Spleen (tissue), 11 donors: ENCODE measurements around the gene MINAR1. TPM values are rescaled to one million over a fixed set of nuclear protein-coding genes. Genes with fewer than 3 reads are reported as not detected.

Source experiments
- DNase-seq: peaks from one replicate; pipeline ENCODE4 v3.0.0-alpha.2; 2020
- H3K27ac ChIP-seq, 8 donors: fragments of 200-600 bp; sonication (generic) in 7 of 8; 1 replicate in 4 of 8; 2 replicates in 4 of 8; pipeline versions ENCODE4 v1.5.0 to v1.8.0; 2016 to 2021; ENCODE audit warnings: inconsistent platforms in 4 of 8, mild to moderate bottlenecking in 4 of 8, moderate library complexity in 1 of 8
- H3K27me3 ChIP-seq, 7 donors: fragments of 200-600 bp; sonication (generic) in 6 of 7; replicated peaks in 1 of 7; 1 replicate in 4 of 7; 2 replicates in 3 of 7; pipeline versions ENCODE4 v1.5.0 to v1.8.0; 2016 to 2021; ENCODE audit warnings: inconsistent platforms in 3 of 7, mild to moderate bottlenecking in 1 of 7
- H3K36me3 ChIP-seq, 6 donors: fragments of 200-600 bp; sonication (generic) in 5 of 6; 1 replicate in 4 of 6; 2 replicates in 2 of 6; pipeline versions ENCODE4 v1.5.0 to v1.8.0; 2016 to 2021; ENCODE audit warnings: inconsistent platforms in 2 of 6
- H3K4me1 ChIP-seq, 6 donors: fragments of 200-600 bp; sonication (generic) in 5 of 6; 1 replicate in 3 of 6; 2 replicates in 3 of 6; pipeline versions ENCODE4 v1.5.0 to v1.8.0; 2016 to 2021; ENCODE audit warnings: inconsistent platforms in 3 of 6
- H3K4me3 ChIP-seq, 8 donors: fragments of 200-600 bp; sonication (generic) in 7 of 8; 1 replicate in 4 of 8; 2 replicates in 4 of 8; pipeline versions ENCODE4 v1.5.0 to v1.8.0; 2016 to 2021; ENCODE audit warnings: inconsistent platforms in 4 of 8, mild to moderate bottlenecking in 4 of 8, moderate library complexity in 2 of 8
- H3K9me3 ChIP-seq, 8 donors: fragments of 200-600 bp; sonication (generic) in 7 of 8; 1 replicate in 4 of 8; 2 replicates in 4 of 8; pipeline versions ENCODE4 v1.5.0 to v1.8.0; 2016 to 2021; ENCODE audit warnings: inconsistent platforms in 4 of 8
- POLR2A ChIP-seq, 3 donors: fragments of 450-650 bp; IDR thresholded peaks; one replicate each; pipeline ENCODE4 v1.5.1; 2017; ENCODE audit warnings: antibody characterized with exemption in 3 of 3, mild to moderate bottlenecking in 1 of 3
- POLR2AphosphoS5 ChIP-seq, 3 donors: sonication (generic); formaldehyde crosslinking; IDR thresholded peaks; one replicate each; pipeline ENCODE4 v1.5.1; 2017; ENCODE audit warnings: antibody characterized with exemption in 3 of 3
- WGBS, 5 donors: extraction: QIAGEN DNeasy Blood & Tissue Kit in 3 of 5; methylation state at CpG; one replicate each; pipeline versions ENCODE4 v1.1.5 to v1.1.7; 2013 to 2018; 5-methylcytosine and 5-hydroxymethylcytosine counted together
- intact Hi-C: fragments of 100-400 bp; cut with DNase I; formaldehyde crosslinking; loops from one replicate; pipeline ENCODE4 v1.15.0; 2023; ENCODE audit warnings: low total_unique reads
- polyA plus RNA-seq, 3 donors: library from polyadenylated mRNA; stranded (reverse); fragments of 200-250 nt; gene quantifications; one replicate each; pipeline ENCODE4 v1.2.1, GENCODE V29; 2013
- total RNA-seq, 7 donors: library from RNA; depleted of rRNA in 3 of 7; stranded (reverse); fragments of >200 nt in 3 of 7; fragmentation: NEBNext Ultra II Directional in 4 of 7; extraction: Animal tissue kit (Norgen Biotek cat#: 25700) in 4 of 7; gene quantifications; one replicate each; pipeline versions ENCODE4 v1.1.0 to v1.2.1, GENCODE V29; 2016 to 2021
- TF ChIP-seq, protein P1 (sequence below), 11 experiments: fragments of 200-600 bp in 7 of 11; fragments of 450-650 bp in 4 of 11; sonication (generic) in 4 of 11; IDR thresholded peaks in 8 of 11; conservative IDR thresholded peaks in 3 of 11; 1 replicate in 7 of 11; 2 replicates in 4 of 11; pipeline versions ENCODE4 v1.4.0 to v1.8.0; 2016 to 2021; ENCODE audit warnings: antibody characterized with exemption in 11 of 11, inconsistent platforms in 4 of 11, mild to moderate bottlenecking in 1 of 11
- donor health status: healthy with polysubstance abuse.
- donor health status: DM: no; HTN: no; CAD: no; lungs with moderate emphysema.
- donor health status: DM: no; HTN: no; CAD: no.
- donor health status: Bipolar disorder and iron deficiency.
- donor health status: healthy.
- donor health status: DM: no; HTN: no; CAD: no.
- donor health status: DM: yes; HTN: yes; CAD: no.

Gene MINAR1
- total and polyA plus RNA-seq, 10 donors, result 0.15 to 1.6 (median 0.73) TPM

DNA sequence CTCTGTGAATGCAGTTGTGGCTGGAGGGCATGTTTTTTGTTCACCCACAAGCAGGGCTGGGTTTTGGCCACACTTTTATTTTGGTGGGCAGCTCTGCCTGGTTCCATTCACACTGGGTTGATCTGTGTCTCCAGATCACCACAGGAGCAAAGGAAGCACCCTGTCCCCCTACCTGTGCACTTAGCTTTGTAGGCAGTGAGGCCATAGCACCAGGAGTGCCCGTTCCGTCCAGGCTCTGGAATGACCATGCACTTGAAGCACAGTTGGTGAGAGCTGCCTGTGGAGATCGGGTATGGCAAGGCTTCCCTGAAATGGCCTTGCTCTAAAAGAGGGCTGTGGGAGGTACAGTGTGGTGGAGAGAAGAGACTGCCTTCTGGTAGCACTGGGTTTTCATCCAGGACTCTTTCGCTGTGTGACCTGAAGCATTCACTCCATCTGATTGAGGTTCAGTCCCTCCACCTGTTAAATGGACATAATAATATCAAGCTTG is 31.7 kb downstream of the MINAR1 start:
- Histone ChIP-seq H3K27me3 (no peaks in the 10 kb centered on the region), H3K4me1 (no peaks in the 10 kb centered on the region), H3K4me3 (no peak overlapping the region), H3K9me3 (no peaks in the 10 kb centered on the region), H3K36me3 (no peaks in the 10 kb centered on the region), H3K27ac (no peak overlapping the region)
- no peak for DNase-seq
- intact Hi-C loops, result no loop called here
- no peak for TF ChIP-seq POLR2A (IDR thresholded peaks at IDR 0.05)
- TF ChIP-seq, protein P1, sequence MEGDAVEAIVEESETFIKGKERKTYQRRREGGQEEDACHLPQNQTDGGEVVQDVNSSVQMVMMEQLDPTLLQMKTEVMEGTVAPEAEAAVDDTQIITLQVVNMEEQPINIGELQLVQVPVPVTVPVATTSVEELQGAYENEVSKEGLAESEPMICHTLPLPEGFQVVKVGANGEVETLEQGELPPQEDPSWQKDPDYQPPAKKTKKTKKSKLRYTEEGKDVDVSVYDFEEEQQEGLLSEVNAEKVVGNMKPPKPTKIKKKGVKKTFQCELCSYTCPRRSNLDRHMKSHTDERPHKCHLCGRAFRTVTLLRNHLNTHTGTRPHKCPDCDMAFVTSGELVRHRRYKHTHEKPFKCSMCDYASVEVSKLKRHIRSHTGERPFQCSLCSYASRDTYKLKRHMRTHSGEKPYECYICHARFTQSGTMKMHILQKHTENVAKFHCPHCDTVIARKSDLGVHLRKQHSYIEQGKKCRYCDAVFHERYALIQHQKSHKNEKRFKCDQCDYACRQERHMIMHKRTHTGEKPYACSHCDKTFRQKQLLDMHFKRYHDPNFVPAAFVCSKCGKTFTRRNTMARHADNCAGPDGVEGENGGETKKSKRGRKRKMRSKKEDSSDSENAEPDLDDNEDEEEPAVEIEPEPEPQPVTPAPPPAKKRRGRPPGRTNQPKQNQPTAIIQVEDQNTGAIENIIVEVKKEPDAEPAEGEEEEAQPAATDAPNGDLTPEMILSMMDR (IDR thresholded peaks at IDR 0.05 in 8 of 11, conservative IDR thresholded peaks at IDR 0.05 in 3 of 11), result no peak
- TF ChIP-seq POLR2AphosphoS5 (IDR thresholded peaks at IDR 0.05), result no peak
- 79 to 88% (median 87%) methylated on average over 4 of the region's 4 CpGs for WGBS, 5 donors

GRCh38 chr15:79466488-79466887 is 34.4 kb downstream of the MINAR1 start:
- H3K36me3 ChIP-seq, result no peaks in the 10 kb centered on the region
- no peak overlapping the region for H3K27ac ChIP-seq
- no peak overlapping the region for H3K4me3 ChIP-seq
- H3K9me3 ChIP-seq, result no peaks in the 10 kb centered on the region
- intact Hi-C loops, result no loop called here
- DNase-seq, result no peak
- WGBS, 5 donors, result 82 to 94% (median 87%) methylated on average over 3 of the region's 3 CpGs
- H3K27me3 ChIP-seq, result no peaks in the 10 kb centered on the region
- no peaks in the 10 kb centered on the region for H3K4me1 ChIP-seq
- TF ChIP-seq POLR2A (IDR thresholded peaks at IDR 0.05) (no peak), POLR2AphosphoS5 (IDR thresholded peaks at IDR 0.05) (no peak)
- TF ChIP-seq, protein P1 (IDR thresholded peaks at IDR 0.05 in 8 of 11, conservative IDR thresholded peaks at IDR 0.05 in 3 of 11), result no peak

DNA sequence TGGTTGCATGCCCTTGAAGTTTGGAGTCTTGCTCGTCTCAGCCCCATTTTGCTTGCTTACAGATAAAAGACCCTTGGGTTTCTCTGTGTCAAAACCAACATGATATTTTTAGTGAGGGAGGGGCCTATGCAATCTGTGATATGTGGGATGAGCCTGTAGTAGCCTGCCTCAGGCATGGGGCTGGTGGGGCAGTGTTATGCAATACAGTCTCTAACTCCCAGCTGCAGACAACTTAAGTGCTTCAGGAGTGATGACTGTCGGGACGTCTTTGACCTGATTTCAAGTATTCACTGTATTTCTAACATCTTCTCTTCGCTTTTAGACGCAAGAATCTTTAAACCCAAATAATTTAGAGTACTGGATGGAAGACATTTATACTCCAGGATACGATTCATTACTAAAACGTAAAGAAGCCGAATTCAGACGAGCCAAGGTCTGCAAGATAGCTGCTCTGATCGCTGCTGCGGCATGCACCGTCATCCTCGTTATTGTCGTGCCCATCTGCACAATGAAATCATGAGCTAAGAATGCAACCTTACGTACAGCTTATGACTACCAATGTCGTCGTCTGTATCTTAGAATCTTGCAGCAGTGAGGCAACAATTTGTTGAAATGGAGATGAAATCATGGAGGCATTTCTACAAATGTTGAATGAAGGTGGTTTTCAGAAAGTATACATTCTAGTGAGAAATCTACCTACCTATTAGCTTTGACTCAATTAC is 35.9 kb downstream of the MINAR1 start:
- Histone ChIP-seq H3K27ac (no peak overlapping the region), H3K4me1 (no peaks in the 10 kb centered on the region), H3K4me3 (no peak overlapping the region), H3K9me3 (no peaks in the 10 kb centered on the region), H3K27me3 (no peaks in the 10 kb centered on the region), H3K36me3 (no peaks in the 10 kb centered on the region)
- DNase-seq, result no peak
- TF ChIP-seq, protein P1 (IDR thresholded peaks at IDR 0.05 in 8 of 11, conservative IDR thresholded peaks at IDR 0.05 in 3 of 11), result no peak
- TF ChIP-seq POLR2AphosphoS5 (IDR thresholded peaks at IDR 0.05) (no peak), POLR2A (IDR thresholded peaks at IDR 0.05) (no peak)
- intact Hi-C loops, result no loop called here
- WGBS, 5 donors, result 87 to 95% (median 90%) methylated on average over 17 of the region's 17 CpGs

GRCh38 chr15:79472446-79472845 is 40.3 kb downstream of the MINAR1 start:
- DNase-seq, result no peak
- H3K4me1 ChIP-seq, result no peaks in the 10 kb centered on the region
- H3K36me3 ChIP-seq, result no peaks in the 10 kb centered on the region
- H3K27me3 ChIP-seq, result no peaks in the 10 kb centered on the region
- H3K9me3 ChIP-seq, result no peaks in the 10 kb centered on the region
- no peak overlapping the region for H3K27ac ChIP-seq
- TF ChIP-seq, protein P1 (IDR thresholded peaks at IDR 0.05 in 8 of 11, conservative IDR thresholded peaks at IDR 0.05 in 3 of 11), result no peak
- TF ChIP-seq POLR2AphosphoS5 (IDR thresholded peaks at IDR 0.05) (no peak), POLR2A (IDR thresholded peaks at IDR 0.05) (no peak)
- intact Hi-C loops, result no loop called here
- H3K4me3 ChIP-seq, result no peak overlapping the region
- 80 to 88% (median 86%) methylated on average over 3 of the region's 3 CpGs for WGBS, 5 donors
